HepG2 (cell line): Measurements from ENCODE around the gene NFATC1.
"Not testable (repeated sequence)": the region's sequence is repeated elsewhere in the genome, so short reads cannot be mapped to it uniquely, and the experiment has no call there.

ENCODE experiments used
- CHD2 ChIP-seq: IDR thresholded peaks from 2 replicates; pipeline ENCODE4 v1.6.1; 2011; ENCODE audit warnings: low read depth, low read length, improper control_type of control experiment
- CHD4 ChIP-seq: fragments of 200-600 bp; sonication (generic); IDR thresholded peaks from 2 replicates; pipeline ENCODE4 v1.7.0; 2017; ENCODE audit warnings: mild to moderate bottlenecking, low read length, borderline replicate concordance
- NFE2L2 ChIP-seq: fragments of 150-350 bp; IDR thresholded peaks from 2 replicates; pipeline ENCODE4 v1.6.1; 2014; ENCODE audit warnings: low read length
- SIN3A ChIP-seq: IDR thresholded peaks from 2 replicates; pipeline ENCODE4 v1.6.1; 2011; ENCODE audit warnings: low read depth, mild to moderate bottlenecking, control low read depth, low read length, borderline replicate concordance
- TCF7 ChIP-seq: sonication (generic); IDR thresholded peaks from 2 replicates; pipeline ENCODE4 v1.6.1; 2016; ENCODE audit warnings: antibody characterized with exemption, low read depth
- ZNF329 ChIP-seq: sonication (generic); formaldehyde crosslinking; IDR thresholded peaks from 2 replicates; pipeline ENCODE4 v1.9.0; 2021; ENCODE audit warnings: low read depth, mild to moderate bottlenecking, missing genetic modification reagents
- ZNF34 ChIP-seq: sonication (generic); formaldehyde crosslinking; IDR thresholded peaks from 2 replicates; pipeline ENCODE4 v1.4.0; 2020; ENCODE audit warnings: mild to moderate bottlenecking, missing genetic modification reagents, borderline replicate concordance
- ZNF432 ChIP-seq: sonication (generic); formaldehyde crosslinking; IDR thresholded peaks from 2 replicates; pipeline ENCODE4 v1.5.0; 2020; ENCODE audit warnings: missing genetic modification reagents, mild to moderate bottlenecking, borderline replicate concordance
- ZNF501 ChIP-seq: sonication (generic); formaldehyde crosslinking; IDR thresholded peaks from 2 replicates; pipeline ENCODE4 v1.5.1; 2020; ENCODE audit warnings: mild to moderate bottlenecking, moderate library complexity, missing genetic modification reagents
- TF ChIP-seq, protein P1 (sequence below): sonication (generic); formaldehyde crosslinking; IDR thresholded peaks from 2 replicates; pipeline ENCODE4 v1.5.0; 2020; ENCODE audit warnings: mild to moderate bottlenecking, missing genetic modification reagents, moderate library complexity
- TF ChIP-seq, protein P2 (sequence below), 2 experiments: IDR thresholded peaks; 2 replicates each; pipeline ENCODE4 v1.6.1; 2011 to 2012; ENCODE audit warnings: low read length in 2 of 2, borderline replicate concordance in 1 of 2, low read depth in 1 of 2, mild to moderate bottlenecking in 1 of 2, moderate library complexity in 1 of 2
- TF ChIP-seq, protein P3 (sequence below): sonication (generic); formaldehyde crosslinking; IDR thresholded peaks from 2 replicates; pipeline ENCODE4 v1.4.0; 2020; ENCODE audit warnings: missing genetic modification reagents

DNA sequence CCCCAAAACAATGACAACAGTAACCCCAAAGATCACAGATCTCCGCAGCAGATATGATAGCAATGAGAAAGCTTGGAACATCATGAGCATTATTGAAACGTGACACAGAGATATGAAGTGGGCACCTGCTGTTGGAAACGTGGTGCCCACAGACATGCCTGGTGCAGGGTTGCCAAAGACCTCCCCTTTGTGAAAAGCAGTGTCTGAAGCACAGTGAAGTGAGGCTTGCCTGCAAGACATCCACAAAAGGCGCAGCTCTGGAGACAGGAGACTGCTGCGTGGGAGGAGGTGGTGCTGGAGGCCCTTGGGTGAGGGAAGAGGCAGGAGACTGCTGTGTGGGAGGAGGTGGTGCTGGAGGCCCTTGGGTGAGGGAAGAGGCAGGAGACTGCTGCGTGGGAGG lies 108.8 kb downstream of the NFATC1 start:
- not testable (repeated sequence) for TF ChIP-seq SIN3A; ZNF501; ZNF432 (CRISPR knock-in tag); ZNF329 (CRISPR knock-in tag); NFE2L2; CHD2; CHD4; ZNF34 (CRISPR knock-in tag); TCF7
- TF ChIP-seq, protein P1, sequence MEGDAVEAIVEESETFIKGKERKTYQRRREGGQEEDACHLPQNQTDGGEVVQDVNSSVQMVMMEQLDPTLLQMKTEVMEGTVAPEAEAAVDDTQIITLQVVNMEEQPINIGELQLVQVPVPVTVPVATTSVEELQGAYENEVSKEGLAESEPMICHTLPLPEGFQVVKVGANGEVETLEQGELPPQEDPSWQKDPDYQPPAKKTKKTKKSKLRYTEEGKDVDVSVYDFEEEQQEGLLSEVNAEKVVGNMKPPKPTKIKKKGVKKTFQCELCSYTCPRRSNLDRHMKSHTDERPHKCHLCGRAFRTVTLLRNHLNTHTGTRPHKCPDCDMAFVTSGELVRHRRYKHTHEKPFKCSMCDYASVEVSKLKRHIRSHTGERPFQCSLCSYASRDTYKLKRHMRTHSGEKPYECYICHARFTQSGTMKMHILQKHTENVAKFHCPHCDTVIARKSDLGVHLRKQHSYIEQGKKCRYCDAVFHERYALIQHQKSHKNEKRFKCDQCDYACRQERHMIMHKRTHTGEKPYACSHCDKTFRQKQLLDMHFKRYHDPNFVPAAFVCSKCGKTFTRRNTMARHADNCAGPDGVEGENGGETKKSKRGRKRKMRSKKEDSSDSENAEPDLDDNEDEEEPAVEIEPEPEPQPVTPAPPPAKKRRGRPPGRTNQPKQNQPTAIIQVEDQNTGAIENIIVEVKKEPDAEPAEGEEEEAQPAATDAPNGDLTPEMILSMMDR (CRISPR knock-in tag), result not testable (repeated sequence)
- TF ChIP-seq, protein P2, sequence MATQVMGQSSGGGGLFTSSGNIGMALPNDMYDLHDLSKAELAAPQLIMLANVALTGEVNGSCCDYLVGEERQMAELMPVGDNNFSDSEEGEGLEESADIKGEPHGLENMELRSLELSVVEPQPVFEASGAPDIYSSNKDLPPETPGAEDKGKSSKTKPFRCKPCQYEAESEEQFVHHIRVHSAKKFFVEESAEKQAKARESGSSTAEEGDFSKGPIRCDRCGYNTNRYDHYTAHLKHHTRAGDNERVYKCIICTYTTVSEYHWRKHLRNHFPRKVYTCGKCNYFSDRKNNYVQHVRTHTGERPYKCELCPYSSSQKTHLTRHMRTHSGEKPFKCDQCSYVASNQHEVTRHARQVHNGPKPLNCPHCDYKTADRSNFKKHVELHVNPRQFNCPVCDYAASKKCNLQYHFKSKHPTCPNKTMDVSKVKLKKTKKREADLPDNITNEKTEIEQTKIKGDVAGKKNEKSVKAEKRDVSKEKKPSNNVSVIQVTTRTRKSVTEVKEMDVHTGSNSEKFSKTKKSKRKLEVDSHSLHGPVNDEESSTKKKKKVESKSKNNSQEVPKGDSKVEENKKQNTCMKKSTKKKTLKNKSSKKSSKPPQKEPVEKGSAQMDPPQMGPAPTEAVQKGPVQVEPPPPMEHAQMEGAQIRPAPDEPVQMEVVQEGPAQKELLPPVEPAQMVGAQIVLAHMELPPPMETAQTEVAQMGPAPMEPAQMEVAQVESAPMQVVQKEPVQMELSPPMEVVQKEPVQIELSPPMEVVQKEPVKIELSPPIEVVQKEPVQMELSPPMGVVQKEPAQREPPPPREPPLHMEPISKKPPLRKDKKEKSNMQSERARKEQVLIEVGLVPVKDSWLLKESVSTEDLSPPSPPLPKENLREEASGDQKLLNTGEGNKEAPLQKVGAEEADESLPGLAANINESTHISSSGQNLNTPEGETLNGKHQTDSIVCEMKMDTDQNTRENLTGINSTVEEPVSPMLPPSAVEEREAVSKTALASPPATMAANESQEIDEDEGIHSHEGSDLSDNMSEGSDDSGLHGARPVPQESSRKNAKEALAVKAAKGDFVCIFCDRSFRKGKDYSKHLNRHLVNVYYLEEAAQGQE (IDR thresholded peaks at IDR 0.05; ENCODE audit: borderline replicate concordance in 1 of 2, low read depth in 1 of 2, low read length in 2 of 2), result not testable (repeated sequence)
- TF ChIP-seq, protein P3, sequence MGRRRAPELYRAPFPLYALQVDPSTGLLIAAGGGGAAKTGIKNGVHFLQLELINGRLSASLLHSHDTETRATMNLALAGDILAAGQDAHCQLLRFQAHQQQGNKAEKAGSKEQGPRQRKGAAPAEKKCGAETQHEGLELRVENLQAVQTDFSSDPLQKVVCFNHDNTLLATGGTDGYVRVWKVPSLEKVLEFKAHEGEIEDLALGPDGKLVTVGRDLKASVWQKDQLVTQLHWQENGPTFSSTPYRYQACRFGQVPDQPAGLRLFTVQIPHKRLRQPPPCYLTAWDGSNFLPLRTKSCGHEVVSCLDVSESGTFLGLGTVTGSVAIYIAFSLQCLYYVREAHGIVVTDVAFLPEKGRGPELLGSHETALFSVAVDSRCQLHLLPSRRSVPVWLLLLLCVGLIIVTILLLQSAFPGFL (CRISPR knock-in tag), result not testable (repeated sequence)
